PFSK-1 (cell line): Measurements from ENCODE around the gene SFT2D3.

Source experiments
- POLR2AphosphoS5 ChIP-seq: IDR thresholded peaks from 2 replicates; pipeline ENCODE4 v1.6.1; 2012; ENCODE audit warnings: low read depth, mild to moderate bottlenecking, control low read depth, low read length, moderate library complexity
- SIN3A ChIP-seq: IDR thresholded peaks from 2 replicates; pipeline ENCODE4 v1.6.1; 2012; ENCODE audit warnings: mild to moderate bottlenecking, low read length, moderate library complexity, borderline replicate concordance; ENCODE audit not compliant: insufficient read depth

- no peak for TF ChIP-seq POLR2AphosphoS5
- no peak for TF ChIP-seq SIN3A
Observed at GRCh38 chr2:127670957-127671290, 30.4 kb upstream of the SFT2D3 start.
